Vagina (tissue), 2 donors: Measurements from ENCODE around the gene NHLRC2. TPM values are rescaled to one million over a fixed set of nuclear protein-coding genes. Genes with fewer than 3 reads are reported as not detected.

Experiments
- DNase-seq, 2 donors: peaks; one replicate each; pipeline ENCODE4 v3.0.0-alpha.2; 2017; ENCODE audit errors: extremely low spot score in 2 of 2
- H3K27ac ChIP-seq: fragments of 200-600 bp; sonication (generic); one replicate; pipeline ENCODE4 v1.5.1; 2019
- H3K27me3 ChIP-seq: fragments of 200-600 bp; sonication (generic); one replicate; pipeline ENCODE4 v1.5.1; 2019
- H3K36me3 ChIP-seq, 2 donors: fragments of 200-600 bp; sonication (generic); one replicate each; pipeline ENCODE4 v1.5.1; 2017 to 2019
- H3K4me1 ChIP-seq: fragments of 200-600 bp; sonication (generic); one replicate; pipeline ENCODE4 v1.5.1; 2019
- H3K4me3 ChIP-seq, 2 donors: fragments of 200-600 bp; sonication (generic); 1 replicate in 1 of 2; 2 replicates in 1 of 2; pipeline ENCODE4 v1.5.1; 2016 to 2019
- H3K9me3 ChIP-seq: fragments of 200-600 bp; sonication (generic); one replicate; pipeline ENCODE4 v1.5.1; 2019
- CTCF ChIP-seq, 3 experiments: fragments of 450-650 bp in 2 of 3; fragments of 200-600 bp in 1 of 3; sonication (generic) in 1 of 3; IDR thresholded peaks; one replicate each; pipeline ENCODE4 v1.5.1; 2017 to 2019; ENCODE audit warnings: antibody characterized with exemption in 3 of 3, mild to moderate bottlenecking in 2 of 3, moderate library complexity in 2 of 3
- POLR2A ChIP-seq, 2 donors: fragments of 450-650 bp; IDR thresholded peaks; one replicate each; pipeline ENCODE4 v1.6.1; 2017; ENCODE audit warnings: antibody characterized with exemption in 2 of 2, mild to moderate bottlenecking in 2 of 2, moderate library complexity in 2 of 2
- POLR2AphosphoS5 ChIP-seq, 2 donors: sonication (generic); formaldehyde crosslinking; IDR thresholded peaks; one replicate each; pipeline ENCODE4 v1.9.0; 2017; ENCODE audit warnings: antibody characterized with exemption in 2 of 2, mild to moderate bottlenecking in 2 of 2, low read depth in 1 of 2; ENCODE audit not compliant: insufficient read depth in 1 of 2
- intact Hi-C: fragments of 100-400 bp; cut with DNase I; formaldehyde crosslinking; loops from one replicate; pipeline ENCODE4 v1.15.1; 2023
- total RNA-seq: library from RNA; depleted of rRNA; stranded (reverse); fragments of >200 nt; gene quantifications from one replicate; pipeline ENCODE4 v1.2.3, GENCODE V29; 2016

NHLRC2 gene
- total RNA-seq, 1 donor from 2014 or later: 16.7 TPM

GRCh38 chr10:113865901-113866300 lies 11.4 kb downstream of the NHLRC2 start:
- intact Hi-C loops: no loop called here
- Histone ChIP-seq H3K27me3 (no peaks in the 10 kb centered on the region), H3K4me1 (no peaks in the 10 kb centered on the region), H3K27ac (no peak overlapping the region), H3K9me3 (no peaks in the 10 kb centered on the region), H3K4me3 (no peak overlapping the region), H3K36me3 (peaks cover 0 to 11% of the 10 kb centered on the region in 2 donors)
- TF ChIP-seq CTCF (IDR thresholded peaks at IDR 0.05) (no peak), POLR2A (IDR thresholded peaks at IDR 0.05) (no peak), POLR2AphosphoS5 (IDR thresholded peaks at IDR 0.05; ENCODE audit: insufficient read depth in 1 of 2, low read depth in 1 of 2) (no peak)
- DNase-seq: no peak

DNA sequence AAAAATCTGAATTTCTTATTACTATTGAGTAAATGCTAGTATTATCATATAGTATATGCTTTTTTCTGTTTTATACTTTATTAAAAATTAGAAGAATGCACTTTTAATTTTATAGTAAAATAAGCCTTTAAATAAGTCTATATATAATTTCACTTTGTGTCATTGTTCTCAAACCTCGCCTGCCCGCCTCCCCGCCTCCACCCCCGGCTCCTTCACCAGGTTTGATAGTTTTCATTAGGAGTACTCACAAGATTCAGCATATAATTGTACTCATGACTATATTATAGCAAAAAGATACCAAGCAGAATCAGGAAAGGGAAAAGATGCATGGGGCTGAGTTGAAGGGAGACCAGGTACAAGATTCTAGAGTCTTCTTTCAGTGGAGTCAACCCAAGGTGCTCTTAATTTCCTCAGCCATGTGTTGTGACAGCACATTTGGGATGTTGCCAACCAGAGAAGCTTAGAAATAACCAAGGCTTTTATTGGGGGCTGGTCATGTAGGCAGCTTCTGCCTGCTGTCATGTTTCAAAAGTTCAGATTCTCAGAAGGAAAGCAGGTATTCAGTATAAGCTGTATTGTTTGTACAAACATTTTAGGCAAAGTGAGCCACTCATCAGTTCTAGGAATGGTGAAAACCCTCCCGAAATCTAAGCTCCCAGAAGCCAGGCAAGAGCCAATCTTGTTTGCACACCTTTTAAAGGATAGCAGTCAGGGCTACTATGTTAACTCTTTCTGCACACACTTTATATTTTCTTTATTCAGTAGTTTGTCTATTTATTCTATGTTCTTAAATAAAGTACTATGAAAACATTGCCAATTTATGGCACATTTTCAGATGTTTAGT lies 12.3 kb downstream of the NHLRC2 start:
- Histone ChIP-seq H3K27ac (no peak overlapping the region), H3K27me3 (no peaks in the 10 kb centered on the region), H3K4me3 (no peak overlapping the region), H3K9me3 (no peaks in the 10 kb centered on the region), H3K4me1 (no peaks in the 10 kb centered on the region), H3K36me3 (peaks cover 0 to 3% of the 10 kb centered on the region in 2 donors)
- intact Hi-C loops: no loop called here
- DNase-seq: no peak
- TF ChIP-seq CTCF (IDR thresholded peaks at IDR 0.05) (no peak), POLR2AphosphoS5 (IDR thresholded peaks at IDR 0.05; ENCODE audit: insufficient read depth in 1 of 2, low read depth in 1 of 2) (no peak), POLR2A (IDR thresholded peaks at IDR 0.05) (no peak)

DNA sequence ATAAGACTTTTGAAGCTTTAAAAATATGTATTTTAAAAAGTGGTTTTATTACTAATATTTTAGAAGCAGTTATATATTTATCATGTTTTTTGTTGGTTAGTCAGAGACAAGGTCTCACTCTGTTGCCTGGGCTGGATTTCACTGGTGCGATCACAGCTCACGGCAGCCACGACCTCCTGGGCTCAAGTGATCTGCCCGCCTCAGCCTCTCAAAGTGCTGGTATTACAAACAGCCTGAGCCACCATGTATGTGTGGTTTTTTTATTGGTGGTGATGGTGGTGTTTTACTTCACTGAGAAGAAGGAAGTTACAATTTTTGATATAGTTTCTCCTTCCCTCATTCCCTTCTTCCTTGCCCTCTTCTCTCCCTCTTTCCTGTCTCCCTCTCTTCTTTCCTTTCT lies 13.4 kb downstream of the NHLRC2 start:
- intact Hi-C loops: no loop called here
- Histone ChIP-seq H3K27ac (no peak overlapping the region), H3K9me3 (peaks cover 4% of the 10 kb centered on the region), H3K4me1 (no peaks in the 10 kb centered on the region), H3K27me3 (no peaks in the 10 kb centered on the region), H3K4me3 (no peak overlapping the region), H3K36me3 (no peaks in the 10 kb centered on the region)
- no peak for TF ChIP-seq POLR2AphosphoS5 (IDR thresholded peaks at IDR 0.05; ENCODE audit: insufficient read depth in 1 of 2, low read depth in 1 of 2)
- TF ChIP-seq CTCF (IDR thresholded peaks at IDR 0.05): no peak
- TF ChIP-seq POLR2A (IDR thresholded peaks at IDR 0.05): no peak
- DNase-seq: no peak

GRCh38 chr10:113869789-113870188 lies 15.3 kb downstream of the NHLRC2 start:
- Histone ChIP-seq H3K4me3 (no peak overlapping the region), H3K9me3 (peaks cover 4% of the 10 kb centered on the region), H3K4me1 (no peaks in the 10 kb centered on the region), H3K27ac (no peak overlapping the region), H3K27me3 (no peaks in the 10 kb centered on the region), H3K36me3 (no peaks in the 10 kb centered on the region)
- no peak for DNase-seq
- intact Hi-C loops: no loop called here
- no peak for TF ChIP-seq POLR2AphosphoS5 (IDR thresholded peaks at IDR 0.05; ENCODE audit: insufficient read depth in 1 of 2, low read depth in 1 of 2)
- TF ChIP-seq POLR2A (IDR thresholded peaks at IDR 0.05): no peak
- no peak for TF ChIP-seq CTCF (IDR thresholded peaks at IDR 0.05)
